Esophagus muscularis mucosa (tissue), 4 donors: ENCODE measurements around the gene MXRA7. TPM values are rescaled to one million over a fixed set of nuclear protein-coding genes. Genes with fewer than 3 reads are reported as not detected.

ENCODE experiments used
- DNase-seq: peaks from one replicate; pipeline ENCODE4 v3.0.0-alpha.2; 2017; ENCODE audit errors: extremely low spot score
- H3K27ac ChIP-seq, 4 donors: fragments of 200-600 bp; sonication (generic); replicated peaks in 1 of 4; 1 replicate in 3 of 4; 2 replicates in 1 of 4; pipeline ENCODE4 v1.5.1; 2016 to 2019; ENCODE audit warnings: mild to moderate bottlenecking in 1 of 4
- H3K27me3 ChIP-seq, 4 donors: fragments of 200-600 bp; sonication (generic); one replicate each; pipeline versions ENCODE4 v1.5.1 to v1.6.0; 2016 to 2019
- H3K36me3 ChIP-seq, 4 donors: fragments of 200-600 bp; sonication (generic); one replicate each; pipeline ENCODE4 v1.5.1; 2016 to 2019
- H3K4me1 ChIP-seq, 4 donors: fragments of 200-600 bp; sonication (generic); one replicate each; pipeline ENCODE4 v1.5.1; 2016 to 2019
- H3K4me3 ChIP-seq, 4 donors: fragments of 200-600 bp; sonication (generic); 1 replicate in 2 of 4; 2 replicates in 2 of 4; pipeline ENCODE4 v1.5.1; 2016 to 2019; ENCODE audit warnings: mild to moderate bottlenecking in 4 of 4, moderate library complexity in 1 of 4
- H3K9me3 ChIP-seq, 4 donors: fragments of 200-600 bp; sonication (generic); 1 replicate in 3 of 4; 2 replicates in 1 of 4; pipeline ENCODE4 v1.5.1; 2016 to 2019
- CTCF ChIP-seq, 3 experiments: fragments of 200-600 bp in 2 of 3; fragments of 450-650 bp in 1 of 3; sonication (generic) in 2 of 3; IDR thresholded peaks; one replicate each; pipeline ENCODE4 v1.5.1; 2017 to 2019; ENCODE audit warnings: antibody characterized with exemption in 3 of 3, mild to moderate bottlenecking in 2 of 3, moderate library complexity in 1 of 3
- EP300 ChIP-seq: sonication (generic); formaldehyde crosslinking; IDR thresholded peaks from one replicate; pipeline ENCODE4 v1.6.1; 2017; ENCODE audit warnings: antibody characterized with exemption
- POLR2A ChIP-seq: fragments of 450-650 bp; IDR thresholded peaks from one replicate; pipeline ENCODE4 v1.6.1; 2017; ENCODE audit warnings: antibody characterized with exemption, moderate library complexity, mild to moderate bottlenecking, low read depth
- POLR2AphosphoS5 ChIP-seq, 2 donors: sonication (generic); formaldehyde crosslinking; IDR thresholded peaks; one replicate each; pipeline ENCODE4 v1.6.1; 2017; ENCODE audit warnings: antibody characterized with exemption in 2 of 2
- WGBS: methylation state at CpG from one replicate; pipeline ENCODE4 v1.1.5; 2018; 5-methylcytosine and 5-hydroxymethylcytosine counted together
- intact Hi-C: fragments of 100-400 bp; cut with DNase I; formaldehyde crosslinking; loops from one replicate; pipeline ENCODE4 v1.15.1; 2023
- total RNA-seq, 4 donors: library from RNA; depleted of rRNA; stranded (reverse); fragments of >200 nt; gene quantifications; one replicate each; pipeline versions ENCODE4 v1.1.0 to v1.2.1, GENCODE V29; 2016

Gene MXRA7
- total RNA-seq, 4 donors from 2014 or later: 405 to 422 (median 411) TPM

- H3K4me1 ChIP-seq: no peaks in the 10 kb centered on the region
- 87% methylated on average over 12 of the region's 12 CpGs for WGBS
- no peaks in the 10 kb centered on the region for H3K27me3 ChIP-seq
- no peaks in the 10 kb centered on the region for H3K9me3 ChIP-seq
- no peak overlapping the region for H3K27ac ChIP-seq
- TF ChIP-seq POLR2AphosphoS5 (IDR thresholded peaks at IDR 0.05) (no peak), POLR2A (no peak), CTCF (IDR thresholded peaks at IDR 0.05) (no peak), EP300 (no peak)
- H3K36me3 ChIP-seq: peaks cover 7 to 72% (median 53%) of the 10 kb centered on the region in 4 donors
- H3K4me3 ChIP-seq: no peak overlapping the region
- intact Hi-C loops: no loop called here
- no peak for DNase-seq
Observed at GRCh38 chr17:76753061-76753961, 42.5 kb upstream of the MXRA7 start.

- WGBS: 74% methylated on average over 4 of the region's 4 CpGs
- Histone ChIP-seq H3K4me1 (no peaks in the 10 kb centered on the region), H3K9me3 (no peaks in the 10 kb centered on the region), H3K27ac (no peak overlapping the region), H3K4me3 (no peak overlapping the region), H3K27me3 (no peaks in the 10 kb centered on the region), H3K36me3 (peaks cover 8 to 72% (median 47%) of the 10 kb centered on the region in 4 donors)
- intact Hi-C loops: no loop called here
- no peak for DNase-seq
- TF ChIP-seq POLR2A: no peak
- TF ChIP-seq POLR2AphosphoS5 (IDR thresholded peaks at IDR 0.05): no peak
- no peak for TF ChIP-seq CTCF (IDR thresholded peaks at IDR 0.05)
- no peak for TF ChIP-seq EP300
Observed at GRCh38 chr17:76752006-76752405, 41.2 kb upstream of the MXRA7 start.

GRCh38 chr17:76751416-76751993 lies 40.7 kb upstream of the MXRA7 start:
- Histone ChIP-seq H3K36me3 (peaks cover 13 to 72% (median 47%) of the 10 kb centered on the region in 4 donors), H3K27me3 (no peaks in the 10 kb centered on the region), H3K9me3 (no peaks in the 10 kb centered on the region), H3K4me3 (no peak overlapping the region), H3K4me1 (no peaks in the 10 kb centered on the region), H3K27ac (no peak overlapping the region)
- WGBS: 92% methylated on average over 3 of the region's 3 CpGs
- TF ChIP-seq POLR2A: no peak
- no peak for TF ChIP-seq CTCF (IDR thresholded peaks at IDR 0.05)
- no peak for TF ChIP-seq EP300
- TF ChIP-seq POLR2AphosphoS5 (IDR thresholded peaks at IDR 0.05): no peak
- intact Hi-C loops: no loop called here
- DNase-seq: no peak

- 100% methylated on average over 1 of the region's 1 CpG for WGBS
- no peak overlapping the region for H3K4me3 ChIP-seq
- no peak for TF ChIP-seq POLR2AphosphoS5 (IDR thresholded peaks at IDR 0.05)
- TF ChIP-seq CTCF (IDR thresholded peaks at IDR 0.05): no peak
- TF ChIP-seq POLR2A: no peak
- no peak for TF ChIP-seq EP300
- H3K9me3 ChIP-seq: no peaks in the 10 kb centered on the region
- H3K36me3 ChIP-seq: peaks cover 15 to 74% (median 48%) of the 10 kb centered on the region in 4 donors
- intact Hi-C loops: no loop called here
- H3K27me3 ChIP-seq: no peaks in the 10 kb centered on the region
- no peaks in the 10 kb centered on the region for H3K4me1 ChIP-seq
- no peak overlapping the region for H3K27ac ChIP-seq
- no peak for DNase-seq
Observed at GRCh38 chr17:76748657-76749056, 37.9 kb upstream of the MXRA7 start.
